Fibroblast of mammary gland (primary cell): ENCODE results near the gene PRKCSH.
A peak's percentile ranks its signal among the peaks of the same experiment; 100 is the strongest.

Source experiments
- DNase-seq: peaks from one replicate; pipeline ENCODE4 v3.0.0-alpha.2; 2010; ENCODE audit warnings: low read depth
- H3K4me3 ChIP-seq: 2 replicates; pipeline ENCODE4 v1.5.1; 2011; ENCODE audit warnings: low read depth, mild to moderate bottlenecking, low read length, moderate library complexity; ENCODE audit not compliant: control insufficient read depth
- CTCF ChIP-seq: conservative IDR thresholded peaks from 2 replicates; pipeline ENCODE4 v1.5.1; 2011; ENCODE audit warnings: low read depth, low read length, inconsistent platforms; ENCODE audit not compliant: control insufficient read depth, insufficient read depth

Gene PRKCSH

DNA sequence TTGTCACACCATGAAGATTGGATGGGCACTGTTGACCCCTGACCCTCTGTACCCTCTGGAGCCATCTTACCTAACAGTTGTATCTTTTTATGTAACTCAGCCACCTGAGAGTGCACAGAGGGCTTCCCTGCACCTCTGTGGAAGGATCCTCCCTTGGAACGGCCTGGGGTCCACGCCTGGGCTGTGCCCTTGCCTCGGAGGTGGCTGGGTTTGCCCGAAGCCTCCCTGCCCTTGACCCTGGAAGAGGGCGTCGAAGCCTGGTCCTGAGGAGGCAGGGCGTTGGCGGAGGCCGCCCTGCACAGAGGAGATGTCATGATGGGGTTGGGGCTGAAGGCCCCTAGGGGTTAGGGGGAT lies 755 bp upstream of the PRKCSH start:
- H3K4me3 ChIP-seq: peak overlapping the region; percentile 96
- TF ChIP-seq CTCF: no peak
- DNase-seq: no peak

DNA sequence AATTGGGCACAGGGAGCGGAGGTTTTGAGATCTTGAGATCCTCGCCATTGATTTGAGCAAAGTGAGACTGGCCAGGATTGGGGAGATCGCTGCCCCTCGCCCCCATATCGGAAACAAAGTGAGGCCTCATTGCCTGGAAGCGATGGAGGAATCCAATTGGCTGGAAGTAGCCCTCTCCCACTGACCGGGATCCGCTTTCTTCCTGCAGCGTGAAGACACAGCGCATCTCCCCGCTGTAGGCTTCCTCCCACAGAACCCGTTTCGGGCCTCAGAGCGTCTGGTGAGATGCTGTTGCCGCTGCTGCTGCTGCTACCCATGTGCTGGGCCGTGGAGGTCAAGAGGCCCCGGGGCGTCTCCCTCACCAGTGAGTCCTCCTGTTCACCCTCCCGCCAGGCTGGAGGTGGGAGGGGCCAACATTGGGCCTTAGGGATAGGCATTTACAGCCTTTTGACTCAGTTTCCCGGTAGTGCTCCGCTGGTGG lies 438 bp downstream of the PRKCSH start:
- DNase-seq: peak; percentile 20

DNA sequence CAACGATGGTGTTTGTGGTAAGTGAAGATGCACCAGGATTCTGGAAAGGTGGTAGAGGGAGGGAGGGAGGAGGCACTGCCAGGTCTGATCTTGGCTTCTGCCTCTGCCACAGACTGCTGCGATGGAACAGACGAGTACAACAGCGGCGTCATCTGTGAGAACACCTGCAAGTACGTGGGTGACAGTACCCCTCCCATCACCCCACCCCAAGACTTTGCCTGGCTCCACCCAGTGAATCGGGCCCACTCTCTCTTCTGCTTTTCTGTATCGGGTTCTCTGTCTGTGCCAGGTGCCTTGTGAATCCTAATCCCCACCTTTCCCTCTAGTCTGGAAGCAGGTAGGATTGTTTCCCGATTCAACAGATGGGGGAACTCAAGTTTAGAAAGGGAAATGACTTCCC lies 2.5 kb downstream of the PRKCSH start:
- no peak overlapping the region for H3K4me3 ChIP-seq

More for the DNA sequence above, 438 bp downstream of the PRKCSH start:
- no peak for TF ChIP-seq CTCF
- H3K4me3 ChIP-seq: peak overlapping the region; percentile 96

DNA sequence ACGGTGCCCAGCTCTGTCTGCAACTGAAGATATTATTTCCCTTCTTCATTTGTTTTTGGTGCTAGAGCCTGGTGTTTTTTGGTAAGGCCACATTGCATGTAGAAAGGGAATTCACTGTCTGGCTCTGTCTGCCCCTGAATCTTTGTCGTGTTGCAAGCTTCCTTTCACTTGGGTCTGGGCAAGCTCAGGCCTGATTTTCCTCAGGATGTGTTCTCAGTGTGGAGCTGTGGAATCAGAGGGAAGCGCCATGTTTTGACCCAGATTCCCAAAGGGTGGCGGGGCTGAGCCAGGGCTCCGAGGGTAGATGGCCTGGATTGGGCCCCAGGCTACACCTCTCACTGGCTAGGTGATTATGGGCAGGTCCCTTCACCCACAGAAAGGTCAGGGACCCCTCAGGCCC lies 8.6 kb downstream of the PRKCSH start:
- DNase-seq: no peak
- no peak for TF ChIP-seq CTCF
- no peak overlapping the region for H3K4me3 ChIP-seq

More for the DNA sequence above, 2.5 kb downstream of the PRKCSH start:
- DNase-seq: no peak
- no peak for TF ChIP-seq CTCF

DNA sequence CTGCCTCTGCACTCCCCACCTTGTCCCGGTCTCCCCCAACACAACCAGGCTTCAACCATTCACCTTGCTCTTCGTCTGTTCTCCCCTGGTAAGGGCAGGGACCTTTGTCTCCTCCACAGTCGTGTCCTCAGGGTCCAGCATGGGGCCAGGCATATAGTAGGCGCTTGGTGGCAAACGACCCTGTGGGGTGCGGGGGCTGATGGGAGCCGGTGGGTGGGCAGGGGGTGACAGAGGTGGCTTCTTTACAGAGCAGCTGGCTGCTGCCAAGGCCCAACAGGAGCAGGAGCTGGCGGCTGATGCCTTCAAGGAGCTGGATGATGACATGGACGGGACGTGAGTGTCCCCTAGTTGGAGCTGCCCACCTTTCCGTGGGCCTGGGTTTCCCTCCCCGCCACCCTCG lies 9.7 kb downstream of the PRKCSH start:
- no peak for TF ChIP-seq CTCF
- DNase-seq: no peak
- no peak overlapping the region for H3K4me3 ChIP-seq

DNA sequence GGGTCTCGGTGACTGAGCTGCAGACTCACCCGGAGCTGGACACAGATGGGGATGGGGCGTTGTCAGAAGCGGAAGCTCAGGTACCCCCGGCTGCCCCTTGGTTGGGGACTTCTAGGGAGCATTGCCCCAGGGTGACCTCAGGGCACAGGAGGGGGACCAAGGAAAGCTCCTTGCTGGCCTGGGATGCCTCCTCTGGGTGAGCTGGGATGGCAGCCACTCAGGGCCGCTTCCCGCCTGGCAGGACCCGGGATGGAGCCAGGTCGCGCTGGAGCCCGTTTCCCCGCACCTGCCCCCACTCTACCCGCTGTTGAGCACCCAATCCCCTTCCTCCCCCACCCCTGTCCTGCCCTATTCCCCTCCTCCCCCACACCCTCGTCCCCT lies 10.8 kb downstream of the PRKCSH start:
- TF ChIP-seq CTCF: no peak
- DNase-seq: no peak
- no peak overlapping the region for H3K4me3 ChIP-seq

- TF ChIP-seq CTCF: peak; percentile 61
- H3K4me3 ChIP-seq: no peak overlapping the region
- DNase-seq: peak; percentile 21
Measured at GRCh38 chr19:11446652-11447301, 11.3 kb downstream of the PRKCSH start.
